Ishikawa (cell line): ENCODE results near the gene NR3C2.

Experiments used
- CEBPB ChIP-seq: IDR thresholded peaks from 2 replicates; pipeline ENCODE4 v1.6.1; 2012
- TCF12 ChIP-seq: IDR thresholded peaks from 2 replicates; pipeline ENCODE4 v1.6.1; 2012; ENCODE audit warnings: low read depth
- TF ChIP-seq, protein P1 (sequence below): IDR thresholded peaks from 2 replicates; pipeline ENCODE4 v1.6.1; 2012

DNA sequence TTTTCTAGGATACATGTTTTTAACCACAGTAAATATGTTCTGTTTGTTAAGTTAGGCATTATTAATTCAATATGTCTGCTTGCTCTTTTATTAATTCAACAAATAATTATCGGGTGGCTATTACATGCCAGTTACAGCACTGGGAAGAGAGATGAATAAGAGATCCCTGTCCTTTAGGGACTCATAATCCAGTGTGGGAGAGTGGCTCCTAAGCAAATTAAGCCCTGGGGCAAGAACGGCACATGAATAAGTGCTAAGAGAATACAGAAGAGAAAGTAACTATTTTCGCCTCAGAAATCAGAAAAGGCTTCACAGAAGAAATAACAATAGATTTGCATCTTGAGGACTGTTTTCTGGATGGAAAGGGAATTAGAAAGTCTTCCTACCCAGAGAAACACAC, 236.7 kb downstream of the NR3C2 start:
- TF ChIP-seq TCF12 (no peak), CEBPB (no peak)
- TF ChIP-seq, protein P1, sequence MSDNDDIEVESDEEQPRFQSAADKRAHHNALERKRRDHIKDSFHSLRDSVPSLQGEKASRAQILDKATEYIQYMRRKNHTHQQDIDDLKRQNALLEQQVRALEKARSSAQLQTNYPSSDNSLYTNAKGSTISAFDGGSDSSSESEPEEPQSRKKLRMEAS = no peak
